ENCODE results near the gene ADORA2A.

The ADORA2A gene
- total RNA-seq: 1.1 to 4.7 (median 1.9) reads per million in 9 experiments

DNA sequence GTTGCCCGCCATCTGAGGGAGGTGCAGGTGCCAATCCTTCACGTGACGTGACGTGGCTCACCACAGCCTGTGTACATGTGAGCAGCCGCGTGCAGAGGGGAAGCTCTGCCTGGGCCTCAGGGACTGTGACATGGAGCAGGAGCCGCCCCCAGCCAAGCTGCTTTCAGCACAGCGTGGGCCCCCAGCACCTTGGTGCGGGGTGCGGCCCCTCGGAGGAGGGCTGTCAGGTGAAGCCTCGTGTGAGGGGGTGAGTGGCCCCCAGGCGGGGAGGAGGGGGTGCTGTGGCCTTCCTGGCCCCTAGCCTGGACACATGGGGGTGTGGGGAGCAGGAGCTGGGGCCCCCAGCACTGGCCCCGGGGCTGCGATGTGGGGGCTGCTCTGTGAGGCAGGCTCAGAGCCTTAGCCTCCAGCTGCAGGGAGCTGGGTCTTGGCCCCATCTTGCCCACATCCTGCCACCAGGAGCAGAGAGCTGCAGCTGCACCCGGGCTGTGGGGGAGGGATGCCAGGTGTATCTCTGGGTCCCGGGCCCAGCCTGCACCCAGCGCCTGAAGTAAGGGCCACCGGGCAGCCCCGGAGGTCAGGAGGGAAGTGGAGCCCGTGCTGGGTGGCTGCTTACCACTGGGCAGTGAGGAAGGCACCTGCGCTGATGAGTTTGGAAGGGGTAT, at the start of gene ADORA2A:
ADORA2A (plus strand) TSS at position 100 of the 665 bp plus-strand sequence. CDS start 5,806 bp downstream, outside the sequence.
- DNase-seq (peak; percentile 81 to 85 (median 81)), ATAC-seq (replicated peaks) (peak; percentile 86)
- Mint-ChIP-seq H3K36me3 (ENCODE audit: insufficient read depth) (peaks cover 25% of the 10 kb centered on the region), H3K27ac (peak within 1 kb of the TSS; percentile 96 to 98), H3K27me3 (no peaks in the 10 kb centered on the region), H3K4me3 (peak within 1 kb of the TSS; percentile 86 to 89), H3K9me3 (no peaks in the 10 kb centered on the region), H3K4me1 (ENCODE audit: low read depth in 2 of 2) (peaks cover 59% of the 10 kb centered on the region in 2 donors)

DNA sequence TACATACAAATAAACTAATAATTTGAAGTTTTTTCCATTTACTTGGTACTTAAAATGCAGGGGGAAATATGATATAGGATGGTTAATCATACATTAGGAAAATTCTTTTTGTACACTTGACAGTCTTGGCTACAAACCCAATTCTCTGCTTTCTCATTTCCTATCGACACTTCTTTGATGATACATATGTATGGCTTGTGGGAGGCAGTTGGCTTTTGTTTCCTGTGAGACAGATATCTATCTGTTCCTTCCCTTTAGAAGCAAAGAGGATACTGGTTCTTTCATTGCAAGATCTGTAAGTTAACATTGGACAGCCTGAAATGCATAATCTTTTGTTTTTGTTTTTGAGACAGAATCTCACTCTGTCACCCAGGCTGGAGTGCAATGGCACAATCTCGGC, 47.9 kb upstream of the ADORA2A start:
- Mint-ChIP-seq H3K36me3 (ENCODE audit: insufficient read depth) (peaks cover 34% of the 10 kb centered on the region), H3K4me3 (no peak overlapping the region), H3K27ac (peak overlapping the region; percentile 4 to 23), H3K27me3 (no peaks in the 10 kb centered on the region), H3K4me1 (ENCODE audit: low read depth in 2 of 2) (peaks cover 0 to 5% of the 10 kb centered on the region in 2 donors), H3K9me3 (no peaks in the 10 kb centered on the region)
- DNase-seq (no peak), ATAC-seq (replicated peaks) (no peak)

DNA sequence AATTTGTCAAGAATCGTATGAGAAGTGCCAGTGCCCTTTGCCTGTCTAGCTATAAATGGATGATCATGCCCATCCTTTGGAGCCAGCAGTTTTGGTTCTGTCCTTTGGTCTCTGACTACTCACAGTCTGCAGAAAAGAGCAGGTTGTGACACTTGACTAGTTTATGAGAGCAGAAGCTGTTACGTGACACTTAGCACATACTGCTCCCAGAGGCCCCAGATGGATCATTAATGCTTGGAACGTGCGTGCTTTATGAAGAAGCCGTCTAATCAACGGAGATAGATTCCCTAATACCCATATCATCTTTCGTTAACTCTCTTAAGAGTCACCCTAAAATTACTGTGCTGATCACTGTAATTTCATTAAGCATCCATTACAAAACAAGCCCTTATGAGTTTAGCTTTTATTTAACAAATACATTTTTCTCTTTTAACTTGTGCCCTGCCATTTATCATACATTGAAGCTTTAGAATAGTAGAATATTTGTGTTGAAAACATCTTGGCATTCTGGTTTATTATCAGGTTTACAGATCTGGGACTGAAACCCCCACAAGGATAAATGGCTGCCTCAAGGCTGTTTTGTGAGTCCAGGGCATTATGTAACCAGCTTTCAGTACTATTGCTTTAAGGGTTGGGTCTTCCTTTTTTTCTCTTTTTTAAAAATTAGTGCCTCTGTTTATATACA, 47.0 kb upstream of the ADORA2A start:
- peaks cover 0 to 5% of the 10 kb centered on the region in 2 donors for H3K4me1 Mint-ChIP-seq (ENCODE audit: low read depth in 2 of 2)
- H3K36me3 Mint-ChIP-seq (ENCODE audit: insufficient read depth): peaks cover 27% of the 10 kb centered on the region
- DNase-seq (no peak), ATAC-seq (replicated peaks) (no peak)
- no peaks in the 10 kb centered on the region for H3K27me3 Mint-ChIP-seq
- peak overlapping the region in 1 of 2 donors; percentile 23 for H3K27ac Mint-ChIP-seq
- H3K9me3 Mint-ChIP-seq: no peaks in the 10 kb centered on the region
- no peak overlapping the region for H3K4me3 Mint-ChIP-seq

DNA sequence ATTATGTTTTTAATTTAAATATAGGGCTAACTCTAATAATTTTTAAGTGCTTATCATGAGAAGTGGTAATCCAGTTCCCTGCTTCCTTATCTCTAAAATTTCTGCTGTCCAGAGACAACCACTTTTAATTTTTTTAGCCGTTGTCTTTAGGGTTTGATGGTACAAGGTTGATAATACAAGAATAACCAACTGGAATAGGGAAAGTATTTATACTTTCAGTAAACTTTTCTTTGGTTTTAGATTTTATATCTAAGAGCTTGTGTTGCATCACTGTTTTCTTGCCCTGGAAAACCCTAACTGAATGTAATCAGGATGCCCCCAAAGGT, 46.5 kb upstream of the ADORA2A start:
- Mint-ChIP-seq H3K4me1 (ENCODE audit: low read depth in 2 of 2) (peaks cover 0 to 5% of the 10 kb centered on the region in 2 donors), H3K4me3 (no peak overlapping the region), H3K27ac (no peak overlapping the region), H3K27me3 (no peaks in the 10 kb centered on the region), H3K9me3 (no peaks in the 10 kb centered on the region), H3K36me3 (ENCODE audit: insufficient read depth) (peaks cover 23% of the 10 kb centered on the region)
- ATAC-seq (replicated peaks) (no peak), DNase-seq (no peak)

DNA sequence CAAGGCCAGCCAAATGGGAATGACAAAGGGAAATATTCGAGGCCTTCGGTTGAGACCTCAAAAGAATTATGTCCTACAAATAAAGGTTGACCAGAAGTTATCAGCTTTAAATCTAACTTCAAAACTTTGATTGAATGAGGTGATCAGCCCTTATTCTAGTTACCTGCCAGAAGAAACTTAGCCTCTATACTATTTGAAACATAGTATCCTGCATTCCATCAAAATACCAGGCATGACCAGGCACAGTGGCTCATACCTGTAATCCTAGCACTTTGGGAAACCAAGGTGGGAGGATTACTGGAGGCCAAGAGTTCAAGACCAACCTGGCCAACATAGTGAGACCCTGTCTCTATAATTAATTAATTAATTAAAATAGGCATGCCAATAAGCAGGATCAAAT, 44.3 kb upstream of the ADORA2A start:
- ATAC-seq (replicated peaks): no peak
- peaks cover 0 to 5% of the 10 kb centered on the region in 2 donors for H3K4me1 Mint-ChIP-seq (ENCODE audit: low read depth in 2 of 2)
- no peak overlapping the region for H3K27ac Mint-ChIP-seq

DNA sequence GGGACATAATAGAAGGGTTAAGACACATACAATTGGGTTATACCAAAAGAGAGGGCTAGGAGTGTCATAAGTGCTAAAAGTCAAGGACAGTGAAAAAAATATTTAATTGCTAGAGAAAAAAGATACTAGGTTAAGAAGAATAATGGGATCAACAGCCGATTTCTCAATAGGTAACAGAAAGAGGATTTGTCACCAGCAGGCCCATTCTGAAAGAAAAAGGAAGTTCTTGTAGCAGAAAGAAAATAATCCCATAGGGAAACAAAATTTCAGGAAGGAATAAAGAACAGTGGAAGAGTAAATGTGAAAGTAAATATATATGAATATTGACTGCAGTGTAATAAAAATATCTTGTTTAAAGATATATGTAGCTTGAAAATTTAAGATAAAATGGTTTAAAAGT, 43.3 kb upstream of the ADORA2A start:
- H3K27ac Mint-ChIP-seq: peak overlapping the region in 1 of 2 donors; percentile 7
- no peaks in the 10 kb centered on the region for H3K27me3 Mint-ChIP-seq
- peaks cover 20% of the 10 kb centered on the region for H3K36me3 Mint-ChIP-seq (ENCODE audit: insufficient read depth)
- no peaks in the 10 kb centered on the region for H3K9me3 Mint-ChIP-seq
- ATAC-seq (replicated peaks) (no peak), DNase-seq (no peak)
- H3K4me1 Mint-ChIP-seq (ENCODE audit: low read depth in 2 of 2): peaks cover 0 to 5% of the 10 kb centered on the region in 2 donors
- H3K4me3 Mint-ChIP-seq: no peak overlapping the region

More for the DNA sequence above, 44.3 kb upstream of the ADORA2A start:
- DNase-seq: no peak
- Mint-ChIP-seq H3K9me3 (no peaks in the 10 kb centered on the region), H3K36me3 (ENCODE audit: insufficient read depth) (peaks cover 21% of the 10 kb centered on the region), H3K27me3 (no peaks in the 10 kb centered on the region), H3K4me3 (no peak overlapping the region)

DNA sequence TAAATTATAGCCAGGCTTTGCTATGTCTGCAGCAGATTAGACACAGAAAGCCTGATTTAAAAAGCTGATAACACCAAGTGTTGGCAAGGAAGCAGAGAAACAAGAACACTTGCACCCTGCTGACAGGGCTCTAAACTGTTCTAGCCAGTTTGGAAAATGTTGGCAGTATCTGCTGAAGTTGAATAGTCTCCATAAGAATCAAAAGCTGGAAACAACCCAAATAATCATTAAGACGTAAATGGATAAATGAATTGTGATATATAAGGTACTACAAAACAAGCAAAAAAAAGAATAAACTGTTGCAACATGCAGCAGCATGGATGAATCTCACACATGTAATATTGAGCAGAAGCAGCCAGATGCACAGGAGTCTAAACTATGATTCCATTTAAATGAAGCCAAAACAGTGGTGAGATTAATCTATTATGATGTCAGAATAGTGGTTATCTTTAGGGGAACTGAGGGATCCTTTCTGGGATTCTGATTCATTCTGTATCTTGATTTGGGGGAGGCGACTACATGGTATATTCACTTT, 40.4 kb upstream of the ADORA2A start:
- Mint-ChIP-seq H3K27ac (no peak overlapping the region), H3K9me3 (no peaks in the 10 kb centered on the region), H3K4me1 (ENCODE audit: low read depth in 2 of 2) (no peaks in the 10 kb centered on the region), H3K27me3 (no peaks in the 10 kb centered on the region), H3K4me3 (no peak overlapping the region), H3K36me3 (ENCODE audit: insufficient read depth) (peaks cover 8% of the 10 kb centered on the region)
- DNase-seq (no peak), ATAC-seq (replicated peaks) (no peak)

DNA sequence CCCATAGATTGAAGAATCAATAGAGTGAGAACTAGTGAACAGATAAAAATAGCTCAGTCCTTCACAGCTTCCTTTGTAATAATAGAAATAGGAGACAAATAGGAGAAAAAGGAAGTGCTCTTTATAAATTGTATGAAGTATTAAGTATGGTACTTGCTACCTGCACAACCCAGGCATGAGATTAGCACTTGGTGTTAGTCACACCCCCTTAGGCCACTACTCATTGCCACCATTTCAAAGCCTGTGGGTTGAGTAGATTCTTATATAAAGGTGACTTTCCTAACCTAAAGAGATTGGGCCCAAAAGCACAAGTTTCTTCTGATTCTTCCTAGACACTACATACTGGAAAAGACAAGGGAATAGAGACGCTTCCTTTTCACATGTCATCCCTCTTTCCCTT, 37.7 kb upstream of the ADORA2A start:
- Mint-ChIP-seq H3K27ac (peak overlapping the region in 1 of 2 donors; percentile 63), H3K9me3 (no peaks in the 10 kb centered on the region), H3K4me3 (no peak overlapping the region), H3K4me1 (ENCODE audit: low read depth in 2 of 2) (no peaks in the 10 kb centered on the region), H3K27me3 (no peaks in the 10 kb centered on the region), H3K36me3 (ENCODE audit: insufficient read depth) (peaks cover 5% of the 10 kb centered on the region)
- DNase-seq (no peak), ATAC-seq (replicated peaks) (no peak)

DNA sequence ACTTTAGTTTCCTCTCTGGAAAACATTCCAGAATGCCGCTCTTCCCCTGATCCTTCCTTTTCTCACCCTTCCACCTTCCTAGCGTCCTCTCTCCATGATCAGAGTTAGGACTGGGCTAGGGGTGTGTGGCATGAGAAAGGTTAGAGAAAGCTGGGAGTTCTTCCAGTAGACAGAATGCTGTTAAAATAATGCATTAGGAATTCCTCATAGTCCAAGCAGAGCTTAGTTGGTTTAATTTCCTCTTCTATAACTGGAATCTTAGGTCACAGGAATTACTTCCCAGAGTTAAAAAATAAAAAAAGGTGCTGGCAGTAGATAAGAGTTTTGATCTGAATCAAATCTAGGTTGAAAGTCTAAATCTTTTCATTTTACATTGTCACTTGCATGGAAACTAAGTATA, 37.2 kb upstream of the ADORA2A start:
- H3K4me3 Mint-ChIP-seq: no peak overlapping the region
- peaks cover 10% of the 10 kb centered on the region for H3K36me3 Mint-ChIP-seq (ENCODE audit: insufficient read depth)
- DNase-seq (no peak), ATAC-seq (replicated peaks) (no peak)
- H3K9me3 Mint-ChIP-seq: no peaks in the 10 kb centered on the region
- no peaks in the 10 kb centered on the region for H3K4me1 Mint-ChIP-seq (ENCODE audit: low read depth in 2 of 2)
- H3K27ac Mint-ChIP-seq: peak overlapping the region in 1 of 2 donors; percentile 63
- H3K27me3 Mint-ChIP-seq: no peaks in the 10 kb centered on the region

DNA sequence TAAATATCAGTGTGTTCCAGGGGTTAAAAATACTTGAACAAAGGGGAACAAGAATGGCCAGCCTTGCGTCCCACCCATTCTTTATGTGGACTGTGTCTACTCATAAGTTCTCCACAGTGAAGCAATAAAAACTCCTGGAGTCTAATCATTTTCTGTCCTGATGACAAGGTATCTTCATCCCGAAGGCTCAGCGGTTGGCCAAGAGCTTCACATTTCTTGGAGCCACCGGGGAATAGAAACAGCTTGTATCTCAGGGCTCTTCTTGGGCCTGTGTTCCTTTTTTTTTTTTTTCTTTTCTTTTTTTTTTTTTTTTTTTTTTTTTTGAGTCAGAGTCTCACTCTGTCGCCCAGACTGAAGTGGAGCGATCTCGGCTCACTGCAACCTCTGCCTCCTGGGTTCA, 36.8 kb upstream of the ADORA2A start:
- DNase-seq (no peak), ATAC-seq (replicated peaks) (no peak)
- Mint-ChIP-seq H3K36me3 (ENCODE audit: insufficient read depth) (peaks cover 14% of the 10 kb centered on the region), H3K27me3 (no peaks in the 10 kb centered on the region), H3K4me1 (ENCODE audit: low read depth in 2 of 2) (no peaks in the 10 kb centered on the region), H3K27ac (no peak overlapping the region), H3K4me3 (no peak overlapping the region), H3K9me3 (no peaks in the 10 kb centered on the region)

DNA sequence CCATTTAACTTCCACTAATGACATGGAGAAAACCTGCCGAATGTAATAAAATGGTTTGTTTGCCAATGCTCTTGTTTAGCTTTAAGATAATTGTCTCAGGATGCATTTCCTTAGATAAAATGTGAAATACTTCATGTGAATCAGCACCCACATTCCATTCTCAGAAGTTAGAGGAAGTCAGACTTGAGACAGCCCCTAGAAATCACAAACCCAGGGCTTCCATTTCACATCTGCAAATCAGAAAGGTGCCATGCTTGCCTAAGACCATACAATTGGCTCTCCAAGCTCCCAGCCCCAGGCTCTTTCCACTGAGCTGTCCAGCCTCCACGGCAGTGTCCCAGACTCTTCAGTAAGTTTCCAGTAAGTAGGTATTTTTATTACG, 35.6 kb upstream of the ADORA2A start:
- no peak overlapping the region for H3K4me3 Mint-ChIP-seq
- H3K4me1 Mint-ChIP-seq (ENCODE audit: low read depth in 2 of 2): no peaks in the 10 kb centered on the region
- no peaks in the 10 kb centered on the region for H3K9me3 Mint-ChIP-seq
- H3K36me3 Mint-ChIP-seq (ENCODE audit: insufficient read depth): peaks cover 21% of the 10 kb centered on the region
- no peak for ATAC-seq (replicated peaks)
- no peak for DNase-seq
- no peaks in the 10 kb centered on the region for H3K27me3 Mint-ChIP-seq
- H3K27ac Mint-ChIP-seq: no peak overlapping the region

DNA sequence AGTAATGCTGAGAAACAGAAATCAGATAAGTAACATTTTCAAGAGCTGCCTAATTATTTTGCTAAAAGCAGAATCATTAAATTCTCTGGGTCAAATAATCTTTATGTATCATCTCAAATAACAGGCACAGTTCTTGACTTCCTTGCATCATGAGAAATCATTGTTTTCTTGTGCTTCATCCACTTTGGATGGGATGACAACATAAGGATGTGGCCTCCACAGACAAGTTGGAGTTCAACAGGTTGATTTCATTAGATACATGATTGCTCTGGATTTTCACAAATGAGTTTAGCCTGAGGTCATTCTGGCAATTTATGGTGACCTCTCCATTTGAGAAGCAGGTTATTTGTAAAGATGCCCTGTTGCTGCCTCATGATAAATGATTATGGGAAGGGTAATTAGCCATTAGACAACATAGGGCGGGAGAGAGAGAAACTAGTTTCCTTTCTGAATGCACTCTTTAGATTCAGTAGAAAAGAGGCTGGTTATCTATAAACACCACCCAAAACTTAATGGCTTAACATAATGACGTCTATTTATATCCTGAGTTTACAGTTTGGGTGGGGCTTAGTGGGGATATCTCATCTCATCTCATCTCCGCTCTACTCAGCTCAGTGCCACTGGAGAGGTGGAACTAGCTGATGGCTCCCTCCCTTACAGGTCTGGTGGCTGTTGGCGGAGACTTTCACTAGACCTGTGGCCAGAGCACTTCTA, 35.0 kb upstream of the ADORA2A start:
- H3K36me3 Mint-ChIP-seq (ENCODE audit: insufficient read depth): peaks cover 22% of the 10 kb centered on the region
- no peak for DNase-seq
- no peaks in the 10 kb centered on the region for H3K27me3 Mint-ChIP-seq
- ATAC-seq (replicated peaks): no peak
- no peaks in the 10 kb centered on the region for H3K4me1 Mint-ChIP-seq (ENCODE audit: low read depth in 2 of 2)
- H3K4me3 Mint-ChIP-seq: no peak overlapping the region
- peak overlapping the region in 1 of 2 donors; percentile 56 for H3K27ac Mint-ChIP-seq
- H3K9me3 Mint-ChIP-seq: no peaks in the 10 kb centered on the region

DNA sequence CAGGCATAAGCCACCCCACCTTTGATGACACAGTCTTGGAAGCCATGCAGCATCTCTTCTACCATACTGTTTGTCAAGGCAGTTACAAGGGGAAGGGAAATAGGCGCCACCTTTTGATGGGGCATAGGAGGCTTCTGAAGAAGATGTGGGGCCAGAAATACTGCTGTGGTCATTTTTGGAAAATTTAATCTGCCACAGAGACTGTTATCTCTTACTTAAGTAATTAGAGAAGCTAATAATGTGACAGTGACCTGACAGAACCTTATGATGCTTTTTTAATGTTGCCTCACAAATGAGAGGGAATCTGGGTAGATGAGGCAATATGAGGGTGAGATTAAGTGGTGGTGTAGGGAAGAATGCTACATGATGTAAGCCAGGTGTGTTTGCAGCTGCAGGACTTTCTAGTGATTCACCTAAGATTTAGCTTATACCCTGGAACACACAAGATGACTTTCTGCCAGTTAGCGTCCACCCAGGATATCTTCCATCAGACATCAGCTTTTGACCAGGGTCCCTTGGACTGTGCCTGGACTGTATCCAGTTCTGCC, 34.3 kb upstream of the ADORA2A start:
- no peaks in the 10 kb centered on the region for H3K27me3 Mint-ChIP-seq

More for the DNA sequence above, 34.3 kb upstream of the ADORA2A start:
- Mint-ChIP-seq H3K27ac (peak overlapping the region in 1 of 2 donors; percentile 56), H3K9me3 (no peaks in the 10 kb centered on the region), H3K4me3 (no peak overlapping the region), H3K36me3 (ENCODE audit: insufficient read depth) (peaks cover 22% of the 10 kb centered on the region), H3K4me1 (ENCODE audit: low read depth in 2 of 2) (peaks cover 2 to 3% of the 10 kb centered on the region in 2 donors)
- no peak for ATAC-seq (replicated peaks)
- no peak for DNase-seq

Measured in effector memory CD8-positive, alpha-beta T cell (primary cell).